GM08714 (cell line): ENCODE results near the gene C19orf33.
"Not testable (repeated sequence)": the region's sequence is repeated elsewhere in the genome, so short reads cannot be mapped to it uniquely, and the experiment has no call there.

ENCODE experiments used
- H3K4me3 ChIP-seq: fragments of 200-500 bp; sonication (Bioruptor generic); 2 replicates; pipeline ENCODE4 v1.5.1; 2014; ENCODE audit warnings: mild to moderate bottlenecking, low read length, inconsistent platforms
- ZNF274 ChIP-seq: IDR thresholded peaks from 2 replicates; pipeline ENCODE4 v1.6.1; 2012; ENCODE audit warnings: mild to moderate bottlenecking, low read depth, low read length

Gene C19orf33

DNA sequence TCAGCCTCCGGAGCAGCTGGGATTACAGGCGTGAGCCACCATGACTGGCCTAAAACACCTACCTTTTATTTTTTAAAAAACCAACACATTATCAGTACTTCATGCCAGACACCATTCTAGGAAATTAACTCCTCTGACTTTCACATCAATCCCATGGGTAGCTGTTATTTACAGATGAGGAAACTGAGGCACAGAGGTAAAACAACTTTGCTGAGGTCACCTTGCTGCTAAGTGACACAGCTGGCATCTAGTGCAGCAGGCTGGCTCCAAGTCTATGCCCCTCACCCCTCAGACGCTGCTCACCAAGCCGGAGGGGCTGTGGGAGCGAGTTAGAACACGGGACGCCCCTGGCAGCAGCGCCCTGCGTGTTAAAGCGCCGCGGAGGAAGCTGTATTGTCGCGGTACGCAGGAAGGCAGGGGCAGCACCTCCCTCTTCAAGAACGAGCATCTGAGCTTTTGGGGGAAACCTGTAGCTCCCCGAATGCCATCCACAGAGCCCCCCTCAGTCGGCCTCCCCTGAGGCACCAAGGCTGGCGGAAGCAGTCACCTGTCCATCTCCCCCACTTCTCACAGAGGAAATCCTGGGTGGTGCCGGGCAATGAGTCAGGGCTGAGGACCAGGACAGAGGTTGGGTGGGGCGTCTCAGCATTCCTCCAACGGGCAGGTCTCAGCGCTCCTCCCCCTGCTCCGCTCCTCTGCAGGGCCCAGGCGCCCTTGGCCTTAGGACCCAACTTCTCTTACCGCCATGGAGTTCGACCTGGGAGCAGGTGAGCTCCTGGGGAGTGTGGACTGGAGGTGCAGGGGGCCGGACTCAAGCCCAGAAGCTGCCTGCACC lies at the start of gene C19orf33:
TSS of gene C19orf33 (plus strand) at position 735 of the 835 bp plus-strand sequence. CDS start at position 746, 11 bp downstream.
- no peak for TF ChIP-seq ZNF274
- H3K4me3 ChIP-seq: no peak within 1 kb of the TSS

DNA sequence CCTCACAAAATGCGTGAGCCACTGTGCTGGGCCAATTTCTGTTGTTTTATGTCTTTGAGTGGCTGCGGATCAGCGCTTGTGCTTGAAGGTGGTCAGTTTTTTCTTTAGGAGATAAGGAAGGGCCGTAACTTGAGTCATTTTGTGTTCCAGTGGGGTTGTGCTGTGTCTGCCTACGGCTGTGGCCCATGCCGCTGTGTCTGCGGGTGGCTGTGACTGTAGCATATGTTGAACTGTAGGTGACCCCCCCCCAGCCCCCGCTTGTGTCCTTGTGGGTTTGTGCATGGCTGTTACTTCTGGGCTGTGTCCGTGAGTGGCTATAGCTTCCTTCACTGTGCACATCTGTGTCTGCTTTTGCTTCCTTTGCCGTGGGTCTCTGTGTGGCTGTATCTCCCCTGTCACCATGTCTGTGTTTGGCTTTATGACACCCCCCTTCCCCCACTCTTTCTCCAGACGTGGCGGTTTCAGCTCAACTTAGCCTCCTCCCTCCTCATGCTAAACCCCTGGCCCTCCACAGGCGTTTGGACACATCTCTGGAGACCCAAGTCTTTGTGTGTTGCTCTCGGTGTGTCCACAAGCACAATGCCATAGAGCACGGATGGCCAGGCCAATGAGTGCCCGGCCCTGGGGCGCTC lies 48.6 kb upstream of the C19orf33 start:
- H3K4me3 ChIP-seq: no peak overlapping the region
- no peak for TF ChIP-seq ZNF274

DNA sequence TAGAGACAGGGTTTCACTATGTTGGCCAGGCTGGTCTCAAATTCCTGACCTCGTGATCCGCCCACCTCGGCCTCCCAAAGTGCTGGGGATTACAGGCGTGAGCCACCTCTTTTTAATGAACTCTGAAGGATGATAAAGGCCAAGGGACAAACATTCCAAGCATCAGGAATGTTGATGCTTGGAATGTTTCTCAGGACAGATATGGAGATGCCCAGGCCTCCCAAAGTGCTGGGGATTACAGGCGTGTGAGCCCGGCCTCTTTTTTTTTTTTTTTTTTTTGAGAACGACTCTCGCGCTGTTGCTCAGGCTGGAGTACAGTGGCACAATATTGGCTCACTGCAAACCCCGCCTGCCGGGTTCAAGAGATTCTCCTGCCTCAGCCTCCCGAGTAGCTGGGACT lies 42.1 kb upstream of the C19orf33 start:
- H3K4me3 ChIP-seq: not testable (repeated sequence)

DNA sequence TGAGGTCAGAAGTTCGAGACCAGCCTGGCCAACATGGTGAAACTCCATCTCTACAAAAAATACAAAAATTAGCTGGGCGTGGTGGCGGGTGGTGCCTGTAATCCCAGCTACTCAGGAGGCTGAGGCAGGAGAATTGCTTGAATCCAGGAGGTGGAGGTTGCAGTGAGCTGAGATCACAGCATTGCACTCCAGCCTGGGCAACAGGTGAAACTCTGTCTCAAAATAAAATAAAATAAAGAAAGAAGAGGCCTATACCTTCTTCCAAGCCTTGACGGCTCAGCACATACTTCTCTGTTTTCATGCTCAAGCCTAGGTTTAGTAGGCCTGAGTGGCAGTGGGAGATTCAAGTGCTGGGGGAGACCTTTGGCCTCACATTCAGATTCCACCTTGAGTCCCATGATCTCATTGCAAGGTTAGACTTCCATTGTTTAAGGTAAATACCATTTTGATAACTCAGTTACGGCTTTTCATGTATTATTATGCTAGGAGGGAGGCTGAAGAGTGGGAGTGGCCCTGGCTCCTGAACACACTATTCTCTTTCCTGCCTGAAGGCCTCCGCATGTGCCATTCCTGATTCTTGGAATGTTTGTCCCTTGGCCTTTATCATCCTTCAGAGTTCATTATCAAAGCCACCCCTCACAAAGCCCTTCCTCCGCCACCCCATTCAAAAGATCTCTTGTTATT lies 41.3 kb upstream of the C19orf33 start:
- no peak for TF ChIP-seq ZNF274
- no peak overlapping the region for H3K4me3 ChIP-seq

DNA sequence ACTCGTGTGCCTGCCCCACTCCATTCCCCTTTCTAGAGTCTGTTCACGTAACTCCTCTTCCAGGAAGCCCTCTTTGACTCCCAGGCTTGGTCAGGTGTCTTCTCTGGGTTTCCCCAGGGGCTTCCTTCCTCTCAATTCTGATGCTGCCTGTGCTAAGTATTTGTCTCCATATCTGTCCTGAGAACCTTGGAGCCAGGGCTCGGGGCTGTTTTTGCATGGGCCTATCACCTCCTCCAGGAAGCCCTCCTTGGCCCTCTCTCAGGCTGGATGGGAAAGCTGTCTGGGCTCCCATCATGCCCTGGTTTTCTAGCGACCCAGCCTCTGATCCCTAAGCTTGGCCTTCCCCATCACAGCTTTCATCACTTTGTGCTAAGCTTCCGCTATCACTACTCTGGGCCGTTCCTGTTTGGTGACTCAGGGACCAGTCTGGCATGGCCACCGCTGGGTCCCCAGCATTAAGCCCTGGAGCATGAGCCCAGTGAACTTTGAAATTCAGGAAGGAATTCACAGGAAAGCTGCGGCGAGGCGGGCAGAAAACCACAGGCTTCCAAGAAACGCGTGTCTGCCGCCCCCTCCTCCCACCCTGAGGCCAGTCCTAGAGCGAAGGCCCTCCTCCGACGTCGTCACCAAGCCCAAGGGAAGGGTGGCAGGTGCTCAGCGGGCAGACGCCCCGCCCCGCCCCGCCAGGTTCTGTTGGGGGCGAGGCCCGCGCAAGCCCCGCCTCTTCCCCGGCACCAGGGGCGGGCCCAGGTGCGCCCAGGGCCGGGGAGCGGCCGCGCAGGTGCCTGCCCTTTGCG lies 40.2 kb upstream of the C19orf33 start:
- H3K4me3 ChIP-seq: peak overlapping the region; percentile 50
- TF ChIP-seq ZNF274: no peak

DNA sequence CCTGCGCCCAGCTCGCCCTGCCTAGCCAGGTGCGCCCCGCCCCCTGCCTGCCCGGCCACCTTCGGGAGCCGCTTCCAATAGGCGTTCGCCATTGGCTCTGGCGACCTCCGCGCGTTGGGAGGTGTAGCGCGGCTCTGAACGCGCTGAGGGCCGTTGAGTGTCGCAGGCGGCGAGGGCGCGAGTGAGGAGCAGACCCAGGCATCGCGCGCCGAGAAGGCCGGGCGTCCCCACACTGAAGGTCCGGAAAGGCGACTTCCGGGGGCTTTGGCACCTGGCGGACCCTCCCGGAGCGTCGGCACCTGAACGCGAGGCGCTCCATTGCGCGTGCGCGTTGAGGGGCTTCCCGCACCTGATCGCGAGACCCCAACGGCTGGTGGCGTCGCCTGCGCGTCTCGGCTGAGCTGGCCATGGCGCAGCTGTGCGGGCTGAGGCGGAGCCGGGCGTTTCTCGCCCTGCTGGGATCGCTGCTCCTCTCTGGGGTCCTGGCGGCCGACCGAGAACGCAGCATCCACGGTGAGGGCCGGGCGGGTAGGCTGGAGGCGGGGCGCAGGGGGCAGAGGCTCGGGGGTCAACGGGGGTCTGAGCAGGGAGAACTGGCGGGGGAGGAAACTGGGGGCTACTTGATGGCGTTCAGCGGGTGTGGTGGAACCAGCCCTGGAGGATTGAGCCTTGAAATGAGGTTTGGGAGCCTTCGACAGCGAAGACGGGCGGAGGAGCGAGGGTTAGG lies 39.4 kb upstream of the C19orf33 start, which contains the start of gene SPINT2:
TSS of gene SPINT2 (plus strand) at position 88 of the 727 bp plus-strand sequence. CDS start at position 408, 320 bp downstream.
- H3K4me3 ChIP-seq: peak within 1 kb of the TSS; percentile 50
- no peak for TF ChIP-seq ZNF274

DNA sequence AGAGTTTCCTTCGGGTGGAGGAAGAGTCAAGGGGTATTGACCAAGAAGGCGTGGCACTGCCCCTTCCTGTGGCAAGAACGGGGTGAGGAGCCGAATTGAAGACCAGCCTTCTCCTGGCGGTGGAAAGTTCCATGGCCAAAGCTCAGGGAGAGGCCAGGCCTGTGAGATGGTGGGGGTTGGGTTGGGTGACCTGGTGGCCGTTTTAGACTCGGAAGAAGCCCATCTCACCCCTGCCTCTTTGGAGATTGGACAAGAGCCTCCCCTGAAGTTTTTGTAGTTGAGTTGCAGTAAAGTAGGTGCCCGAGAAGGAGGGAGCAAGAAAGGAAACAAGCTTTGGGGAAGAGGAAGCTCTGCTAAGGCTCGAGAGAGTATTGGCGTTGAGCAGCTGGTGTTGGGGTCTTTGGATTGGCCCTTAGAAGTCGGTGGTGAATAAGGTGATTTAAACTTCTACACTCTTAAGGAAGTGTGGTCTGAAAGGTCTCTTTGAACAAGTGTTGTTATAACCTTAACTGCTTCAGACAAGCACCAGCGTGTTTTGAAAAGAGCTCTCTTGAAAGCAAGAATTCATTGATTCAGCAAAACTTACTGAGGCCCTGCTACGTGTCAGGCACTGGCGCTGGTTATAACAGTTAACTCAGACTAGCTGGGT lies 38.7 kb upstream of the C19orf33 start:
- no peak for TF ChIP-seq ZNF274
- H3K4me3 ChIP-seq: peak overlapping the region; percentile 50; the same call in 1 of the 2 replicates

DNA sequence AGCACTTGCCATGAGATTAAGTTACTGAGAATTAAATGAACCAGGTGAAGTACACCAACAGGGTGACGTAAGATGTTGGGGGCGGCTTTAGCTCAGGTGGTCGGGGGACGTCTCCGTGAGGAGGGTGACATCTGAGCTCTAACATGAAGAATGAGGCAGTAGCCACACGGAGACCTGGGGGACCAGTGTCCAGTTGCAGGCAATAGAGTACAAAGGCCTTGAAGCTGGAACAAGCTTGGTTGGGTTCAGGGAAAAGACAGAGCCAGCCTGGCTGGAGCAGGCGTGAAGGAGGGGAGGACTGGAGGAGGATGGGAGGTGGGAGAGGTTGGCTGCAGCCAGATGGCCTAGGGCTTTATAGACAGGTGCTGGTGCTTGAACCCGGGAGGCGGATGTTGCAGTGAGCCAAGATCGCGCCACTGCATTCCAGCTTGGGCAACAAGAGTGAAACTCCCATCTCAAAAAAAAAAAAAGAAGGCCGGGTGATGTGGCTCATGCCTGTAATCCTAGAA lies 38.1 kb upstream of the C19orf33 start:
- no peak for TF ChIP-seq ZNF274
- H3K4me3 ChIP-seq: no peak overlapping the region

DNA sequence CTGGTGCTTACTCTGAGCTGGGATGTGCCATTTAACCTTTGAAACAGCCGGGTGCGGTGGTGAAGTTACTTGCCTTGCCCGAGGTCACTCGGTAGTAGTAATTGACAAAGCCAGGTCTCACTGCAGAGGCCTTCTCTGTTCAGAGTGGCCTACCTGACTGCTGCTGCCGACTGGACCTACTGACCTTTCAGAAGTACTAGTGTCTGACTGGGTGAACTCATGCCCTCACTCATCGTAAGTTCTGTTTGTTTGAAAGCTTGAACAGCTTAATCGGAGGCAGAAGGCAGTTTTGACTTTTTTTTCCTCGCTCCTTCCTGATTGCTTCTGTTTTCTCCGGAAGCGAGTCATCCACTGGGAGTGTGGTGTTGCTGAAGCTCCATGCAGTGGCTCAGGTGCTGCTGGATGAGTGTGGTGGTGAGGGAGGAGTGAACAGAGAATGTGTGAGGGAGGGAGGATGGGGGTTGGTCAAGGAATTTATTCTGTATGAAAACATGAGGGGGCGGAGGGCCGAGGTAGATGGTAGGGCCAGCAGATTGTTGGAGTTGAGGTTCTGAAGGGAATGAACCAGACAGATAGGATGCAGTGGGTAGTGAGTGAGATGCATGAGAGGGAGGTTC lies 37.0 kb upstream of the C19orf33 start:
- no peak overlapping the region for H3K4me3 ChIP-seq
- TF ChIP-seq ZNF274: no peak

DNA sequence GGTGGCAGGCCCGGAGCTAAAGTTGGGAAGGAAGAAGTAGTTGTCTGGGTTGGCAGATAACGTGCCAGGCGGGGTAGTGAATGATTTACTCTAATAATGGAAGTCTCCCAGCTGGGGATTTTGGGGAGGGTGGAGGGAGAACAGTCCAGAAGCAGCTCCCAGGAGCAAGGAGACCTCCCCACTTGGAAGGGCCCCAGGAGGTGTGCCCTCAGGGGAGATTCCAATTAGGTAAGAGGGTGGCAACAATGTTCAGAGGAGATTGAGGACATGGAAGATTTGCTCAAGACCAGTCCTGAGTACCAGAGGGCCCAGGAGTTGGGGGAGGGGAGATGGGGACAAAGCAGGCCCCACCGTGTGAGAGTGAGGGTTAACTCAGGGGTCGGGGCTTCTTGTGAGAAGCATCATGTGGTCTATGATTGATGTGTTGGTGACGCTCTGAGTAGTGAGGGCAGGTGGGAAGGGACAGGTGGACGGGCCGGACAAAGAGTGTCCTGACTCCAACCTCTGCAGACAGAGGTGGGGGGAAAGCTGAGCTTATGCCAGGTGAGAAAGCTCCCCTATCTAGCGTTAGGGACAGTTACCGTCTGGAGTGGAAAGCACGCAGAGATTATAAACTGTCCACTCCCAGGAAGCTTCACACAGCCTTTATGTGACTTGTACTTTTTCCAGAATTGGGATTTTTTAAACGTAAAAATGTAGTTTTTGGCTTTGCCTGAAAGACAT lies 36.1 kb upstream of the C19orf33 start:
- no peak overlapping the region for H3K4me3 ChIP-seq

DNA sequence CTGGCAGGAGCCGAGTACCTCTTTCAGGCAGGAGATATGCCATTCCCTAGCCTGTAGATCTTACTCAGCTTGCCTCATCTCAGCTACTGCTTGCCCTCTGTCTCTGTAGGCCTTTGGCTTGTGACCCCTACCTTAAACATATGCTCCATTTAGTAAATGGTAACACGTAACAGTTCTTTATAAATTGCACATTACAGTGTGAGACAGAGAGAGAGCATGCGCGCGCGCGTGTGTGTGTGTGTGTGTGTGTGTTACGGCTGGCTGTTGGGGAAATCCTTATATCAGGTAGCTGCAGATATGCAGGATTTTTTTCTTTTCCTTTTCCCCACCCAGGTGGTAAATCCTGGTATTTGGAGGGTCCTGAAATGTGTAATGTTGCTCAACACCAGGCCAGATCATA lies 35.5 kb upstream of the C19orf33 start:
- no peak for TF ChIP-seq ZNF274
- no peak overlapping the region for H3K4me3 ChIP-seq

More for the DNA sequence above, 36.1 kb upstream of the C19orf33 start:
- no peak for TF ChIP-seq ZNF274
